GM12874 (cell line): ENCODE data around the gene SETD2.

Experiments used
- TF ChIP-seq, protein P1 (sequence below): IDR thresholded peaks from 2 replicates; pipeline ENCODE4 v1.5.1; 2011; ENCODE audit warnings: low read depth, mild to moderate bottlenecking, control low read depth, low read length, moderate library complexity; ENCODE audit not compliant: insufficient read depth

SETD2 gene

DNA sequence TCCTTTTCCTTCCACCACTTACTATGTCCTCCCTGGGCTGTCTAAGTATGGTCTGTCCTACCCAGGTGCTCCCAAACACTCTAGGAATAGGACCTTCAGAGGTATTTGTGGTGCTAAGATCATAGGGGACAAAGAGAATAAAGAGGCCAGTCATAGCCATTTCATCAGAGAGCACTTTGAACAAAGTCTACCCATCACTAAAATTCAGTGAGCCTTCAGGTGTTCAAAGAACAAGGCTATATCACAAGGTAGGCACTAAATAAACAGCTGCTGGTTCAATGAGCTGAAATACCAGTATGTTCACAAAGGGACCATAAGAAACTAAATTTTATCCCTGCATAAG, 145.7 kb downstream of the SETD2 start:
- TF ChIP-seq, protein P1, sequence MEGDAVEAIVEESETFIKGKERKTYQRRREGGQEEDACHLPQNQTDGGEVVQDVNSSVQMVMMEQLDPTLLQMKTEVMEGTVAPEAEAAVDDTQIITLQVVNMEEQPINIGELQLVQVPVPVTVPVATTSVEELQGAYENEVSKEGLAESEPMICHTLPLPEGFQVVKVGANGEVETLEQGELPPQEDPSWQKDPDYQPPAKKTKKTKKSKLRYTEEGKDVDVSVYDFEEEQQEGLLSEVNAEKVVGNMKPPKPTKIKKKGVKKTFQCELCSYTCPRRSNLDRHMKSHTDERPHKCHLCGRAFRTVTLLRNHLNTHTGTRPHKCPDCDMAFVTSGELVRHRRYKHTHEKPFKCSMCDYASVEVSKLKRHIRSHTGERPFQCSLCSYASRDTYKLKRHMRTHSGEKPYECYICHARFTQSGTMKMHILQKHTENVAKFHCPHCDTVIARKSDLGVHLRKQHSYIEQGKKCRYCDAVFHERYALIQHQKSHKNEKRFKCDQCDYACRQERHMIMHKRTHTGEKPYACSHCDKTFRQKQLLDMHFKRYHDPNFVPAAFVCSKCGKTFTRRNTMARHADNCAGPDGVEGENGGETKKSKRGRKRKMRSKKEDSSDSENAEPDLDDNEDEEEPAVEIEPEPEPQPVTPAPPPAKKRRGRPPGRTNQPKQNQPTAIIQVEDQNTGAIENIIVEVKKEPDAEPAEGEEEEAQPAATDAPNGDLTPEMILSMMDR = no peak

- TF ChIP-seq, protein P1 = no peak
Measured at GRCh38 chr3:47017504-47018268, 146.2 kb downstream of the SETD2 start.

GRCh38 chr3:47016934-47017435, 146.9 kb downstream of the SETD2 start:
- TF ChIP-seq, protein P1 = no peak

DNA sequence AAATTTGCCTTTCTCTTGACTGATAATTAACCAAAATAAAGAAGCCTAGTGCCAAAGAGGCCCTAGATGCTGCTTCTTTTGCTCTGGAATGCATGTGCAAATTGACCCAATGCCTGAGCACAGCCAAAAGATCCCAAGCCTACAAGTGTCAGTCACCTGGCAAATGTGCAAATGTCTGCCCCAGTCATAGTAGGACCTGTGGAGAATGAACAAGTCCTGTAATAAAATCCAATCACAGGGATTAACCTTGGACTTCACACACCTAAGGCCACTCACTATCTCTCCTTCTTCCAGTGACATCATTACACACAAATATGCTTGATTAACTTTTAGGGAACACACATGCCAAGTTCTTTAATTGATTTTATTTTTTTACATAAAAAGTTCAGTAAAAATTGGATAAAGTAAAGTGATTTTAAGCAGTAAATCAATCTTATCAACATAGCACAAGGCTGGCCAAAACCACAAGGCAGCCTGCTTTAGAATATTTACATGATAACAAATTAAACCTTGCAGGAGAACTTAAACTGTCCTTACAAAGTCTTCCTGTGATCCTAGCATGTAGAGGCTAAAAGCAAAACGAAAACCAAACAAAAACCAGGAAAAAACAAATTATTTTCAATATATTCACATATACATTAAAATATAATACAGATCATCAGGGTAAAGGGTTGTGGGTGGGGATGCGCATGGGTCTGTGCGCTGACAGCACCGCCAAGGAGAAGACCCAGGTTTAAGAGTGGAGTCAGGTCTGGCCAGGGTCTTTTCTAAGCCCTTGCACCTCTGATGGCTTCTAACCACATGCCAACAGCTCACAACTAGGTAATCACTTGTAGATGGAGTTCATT, 147.6 kb downstream of the SETD2 start:
- TF ChIP-seq, protein P1 = no peak

- TF ChIP-seq, protein P1 = no peak
Measured at GRCh38 chr3:47015151-47015550, 148.8 kb downstream of the SETD2 start.

GRCh38 chr3:47014036-47014435, 149.9 kb downstream of the SETD2 start:
- TF ChIP-seq, protein P1 = no peak

GRCh38 chr3:47013231-47013630, 150.7 kb downstream of the SETD2 start:
- TF ChIP-seq, protein P1 = no peak
